OCI-LY3 (cell line): ENCODE results near the gene STX5.
"Not testable (repeated sequence)": the region's sequence is repeated elsewhere in the genome, so short reads cannot be mapped to it uniquely, and the experiment has no call there.

Source experiments
- H2AFZ ChIP-seq: fragments of 200-600, 300-600 bp; shearing (Covaris generic); 2 replicates; pipeline ENCODE4 v1.6.0; 2014; ENCODE audit warnings: antibody characterized with exemption, low read depth, low read length
- H3K27ac ChIP-seq: fragments of 200-600, 300-600 bp; sonication (generic); 2 replicates; pipeline ENCODE4 v1.5.1; 2014; ENCODE audit warnings: mild to moderate bottlenecking, low read length, moderate library complexity, mixed read lengths
- H3K27me3 ChIP-seq: fragments of 200-600, 300-600 bp; sonication (generic); 2 replicates; pipeline ENCODE4 v1.6.1; 2014; ENCODE audit warnings: low read depth, low read length, mixed read lengths
- H3K36me3 ChIP-seq: fragments of 200-600, 300-600 bp; sonication (generic); replicated peaks from 2 replicates; pipeline ENCODE3; 2014; ENCODE audit warnings: low read depth, low read length, mixed read lengths
- H3K4me1 ChIP-seq: fragments of 300-600, 200-600 bp; sonication (generic); 2 replicates; pipeline ENCODE4 v1.6.1; 2014; ENCODE audit warnings: low read length, mixed read lengths
- H3K4me2 ChIP-seq: fragments of 200-600, 300-600 bp; sonication (generic); 2 replicates; pipeline ENCODE4 v1.6.1; 2014; ENCODE audit warnings: low read length, mixed read lengths
- H3K4me3 ChIP-seq: fragments of 300-600, 200-600 bp; sonication (generic); 2 replicates; pipeline ENCODE4 v1.5.1; 2014; ENCODE audit warnings: antibody characterized with exemption, mild to moderate bottlenecking, low read length, moderate library complexity
- H3K79me2 ChIP-seq: fragments of 300-600, 200-600 bp; shearing (Covaris generic); 2 replicates; pipeline ENCODE4 v1.6.1; 2014; ENCODE audit warnings: mild to moderate bottlenecking, low read length, mixed read lengths
- H3K9ac ChIP-seq: fragments of 300-600, 200-600 bp; shearing (Covaris generic); 2 replicates; pipeline ENCODE4 v1.6.0; 2014; ENCODE audit warnings: mild to moderate bottlenecking, low read length, moderate library complexity
- H3K9me3 ChIP-seq: fragments of 200-600, 300-600 bp; shearing (Covaris generic); 2 replicates; pipeline ENCODE4 v1.6.1; 2014; ENCODE audit warnings: low read length, mixed read lengths; ENCODE audit not compliant: insufficient read depth
- H4K20me1 ChIP-seq: fragments of 200-600, 300-600 bp; sonication (generic); 2 replicates; pipeline ENCODE4 v1.6.1; 2016; ENCODE audit warnings: low read length, mixed read lengths; ENCODE audit not compliant: insufficient read depth
- CTCF ChIP-seq: fragments of 200-600, 300-600 bp; sonication (generic); IDR thresholded peaks from 2 replicates; pipeline ENCODE4 v1.5.1; 2014; ENCODE audit warnings: antibody characterized with exemption, low read length, low read depth
- EZH2phosphoT487 ChIP-seq: fragments of 200-600 bp; shearing (Covaris generic); IDR thresholded peaks from 2 replicates; pipeline ENCODE4 v1.6.1; 2018; ENCODE audit warnings: antibody characterized with exemption, mixed run types, low read depth

Gene STX5

DNA sequence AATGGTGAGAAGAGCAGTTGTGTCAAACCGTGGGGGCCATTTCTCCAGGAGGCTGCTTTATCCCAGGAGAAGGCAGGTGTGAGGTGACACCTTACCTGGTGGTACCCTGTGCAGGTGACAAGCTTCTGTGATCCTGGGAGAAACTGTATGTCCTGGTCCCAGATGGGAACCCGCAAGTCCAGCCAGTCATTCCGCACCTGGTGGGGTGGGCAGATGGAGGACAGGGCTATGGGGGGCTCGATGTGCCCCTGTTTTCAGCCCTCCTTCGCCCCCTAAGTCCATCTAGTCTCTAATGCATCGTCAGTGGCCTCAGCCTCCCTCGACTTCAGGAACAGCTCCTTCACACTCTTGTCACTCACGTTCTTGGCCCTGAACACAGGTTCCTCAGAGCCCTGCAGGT is 3.5 kb upstream of the STX5 start:
- Histone ChIP-seq H3K4me1 (peaks cover 20% of the 10 kb centered on the region), H3K36me3 (peaks cover 31% of the 10 kb centered on the region), H3K27me3 (no peaks in the 10 kb centered on the region), H3K4me3 (no peak overlapping the region), H3K4me2 (no peak overlapping the region), H4K20me1 (no peaks in the 10 kb centered on the region), H2AFZ (no peak overlapping the region), H3K27ac (no peak overlapping the region), H3K9ac (no peak overlapping the region), H3K79me2 (peaks cover 59% of the 10 kb centered on the region), H3K9me3 (no peaks in the 10 kb centered on the region)
- TF ChIP-seq EZH2phosphoT487 (no peak), CTCF (no peak)

- H3K4me3 ChIP-seq = peak within 1 kb of the TSS; percentile 88
- H2AFZ ChIP-seq = no peak within 1 kb of the TSS; the same call in 1 of the 2 replicates
- no peak for TF ChIP-seq EZH2phosphoT487
- no peaks in the 10 kb centered on the region for H4K20me1 ChIP-seq
- H3K36me3 ChIP-seq = peaks cover 31% of the 10 kb centered on the region
- H3K4me2 ChIP-seq = peak within 1 kb of the TSS; percentile 86
- no peaks in the 10 kb centered on the region for H3K27me3 ChIP-seq
- peaks cover 63% of the 10 kb centered on the region for H3K79me2 ChIP-seq
- H3K9ac ChIP-seq = peak within 1 kb of the TSS; percentile 82
- no peaks in the 10 kb centered on the region for H3K9me3 ChIP-seq
- peaks cover 16% of the 10 kb centered on the region for H3K4me1 ChIP-seq
- peak within 1 kb of the TSS; percentile 82 for H3K27ac ChIP-seq
Measured at GRCh38 chr11:62832336-62833234, 734 bp upstream of the STX5 start, which contains the start of gene TEX54. Gene TEX54 (minus strand): TSS chr11:62832841.

- H3K27me3 ChIP-seq = no peaks in the 10 kb centered on the region
- TF ChIP-seq EZH2phosphoT487 (no peak), CTCF (no peak)
- peaks cover 30% of the 10 kb centered on the region for H3K36me3 ChIP-seq
- peak overlapping the region; percentile 82 for H3K27ac ChIP-seq
- H3K79me2 ChIP-seq = peaks cover 49% of the 10 kb centered on the region
- H3K4me3 ChIP-seq = peak overlapping the region; percentile 88
- peak overlapping the region; percentile 22; the same call in 1 of the 2 replicates for H2AFZ ChIP-seq
- no peaks in the 10 kb centered on the region for H3K9me3 ChIP-seq
- H4K20me1 ChIP-seq = no peaks in the 10 kb centered on the region
- peaks cover 14% of the 10 kb centered on the region for H3K4me1 ChIP-seq
- peak overlapping the region; percentile 99 for H3K4me2 ChIP-seq
- peak overlapping the region; percentile 82 for H3K9ac ChIP-seq
Measured at GRCh38 chr11:62830904-62831519, 839 bp downstream of the STX5 start.

DNA sequence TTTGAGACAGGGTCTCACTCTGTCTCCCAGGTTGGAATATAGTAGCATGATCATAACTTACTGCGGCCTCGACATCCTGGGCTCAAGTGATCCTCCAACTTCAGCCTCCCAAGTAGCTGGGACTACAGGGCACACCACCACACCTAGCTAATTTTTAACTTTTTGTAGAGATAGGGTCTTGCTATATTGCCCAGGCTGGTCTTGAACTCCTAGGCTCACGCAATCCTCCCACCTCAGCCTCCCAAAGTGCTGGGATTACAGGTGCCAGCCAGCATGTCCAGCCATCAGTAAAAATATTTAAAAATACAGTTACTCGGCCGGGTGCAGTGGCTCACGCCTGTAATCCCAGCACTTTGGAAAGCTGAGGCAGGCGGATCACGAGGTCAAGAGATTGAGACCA is 3.7 kb downstream of the STX5 start:
- H3K27ac ChIP-seq, H3K9me3 ChIP-seq, H3K4me2 ChIP-seq, H2AFZ ChIP-seq, H3K4me3 ChIP-seq, H3K27me3 ChIP-seq, H3K9ac ChIP-seq, H4K20me1 ChIP-seq: not testable (repeated sequence)
- H3K36me3 ChIP-seq = peaks cover 39% of the 10 kb centered on the region
- H3K4me1 ChIP-seq = peaks cover 14% of the 10 kb centered on the region
- peaks cover 38% of the 10 kb centered on the region for H3K79me2 ChIP-seq

DNA sequence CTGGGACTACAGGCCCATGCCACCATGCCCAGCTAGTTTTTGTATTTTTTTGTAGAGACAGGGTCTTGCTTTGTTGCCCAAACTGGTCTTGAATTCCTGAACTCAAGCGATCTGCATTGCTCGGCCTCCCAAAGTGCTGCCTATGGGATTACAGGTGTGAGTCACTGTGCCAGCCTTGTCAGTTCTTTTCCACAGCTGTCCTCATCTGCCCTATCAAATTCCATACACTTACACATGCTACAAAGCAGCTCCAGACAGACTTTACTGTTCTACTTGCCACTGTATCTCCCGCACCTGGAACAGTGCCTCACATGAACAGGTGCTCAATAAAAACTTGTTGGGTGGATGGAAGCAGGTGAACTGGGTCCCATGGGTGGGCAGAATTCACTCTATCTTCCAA is 8.2 kb downstream of the STX5 start:
- no peaks in the 10 kb centered on the region for H3K27me3 ChIP-seq
- H3K4me2 ChIP-seq = no peak overlapping the region
- TF ChIP-seq EZH2phosphoT487 (no peak), CTCF (no peak)
- H3K9me3 ChIP-seq = no peaks in the 10 kb centered on the region
- peaks cover 8% of the 10 kb centered on the region for H3K79me2 ChIP-seq
- no peak overlapping the region for H3K9ac ChIP-seq
- H3K4me1 ChIP-seq = no peaks in the 10 kb centered on the region
- H3K4me3 ChIP-seq = no peak overlapping the region
- H3K36me3 ChIP-seq = peaks cover 47% of the 10 kb centered on the region
- no peaks in the 10 kb centered on the region for H4K20me1 ChIP-seq
- no peak overlapping the region for H3K27ac ChIP-seq
- no peak overlapping the region for H2AFZ ChIP-seq
